Gastrocnemius medialis (tissue), 4 donors: ENCODE results near the gene DNAH3. TPM values are rescaled to one million over a fixed set of nuclear protein-coding genes. Genes with fewer than 3 reads are reported as not detected.

Experiments
- ATAC-seq, 2 donors: fragments of 150-250 bp; one replicate each; pipeline ENCODE4 v1.9.1; 2016
- DNase-seq, 2 donors: peaks; one replicate each; pipeline ENCODE4 v3.0.0-alpha.2; 2019
- H3K27ac ChIP-seq, 4 donors: fragments of 200-600 bp; sonication (generic); 1 replicate in 1 of 4; 2 replicates in 3 of 4; pipeline ENCODE4 v1.5.1; 2016 to 2018; ENCODE audit warnings: mild to moderate bottlenecking in 2 of 4, moderate library complexity in 1 of 4
- H3K27me3 ChIP-seq, 3 donors: fragments of 200-600 bp; sonication (generic) in 2 of 3; 1 replicate in 1 of 3; 2 replicates in 2 of 3; pipeline versions ENCODE4 v1.5.1 to v1.6.0; 2016 to 2019; ENCODE audit warnings: mild to moderate bottlenecking in 1 of 3, moderate library complexity in 1 of 3
- H3K36me3 ChIP-seq, 2 donors: fragments of 200-600 bp; sonication (generic) in 1 of 2; one replicate each; pipeline ENCODE4 v1.5.1; 2017 to 2018
- H3K4me1 ChIP-seq, 2 donors: fragments of 200-600 bp; sonication (generic) in 1 of 2; one replicate each; pipeline ENCODE4 v1.5.1; 2016 to 2017; ENCODE audit warnings: mild to moderate bottlenecking in 2 of 2
- H3K4me3 ChIP-seq, 4 donors: fragments of 200-600 bp; sonication (generic) in 3 of 4; 1 replicate in 1 of 4; 2 replicates in 3 of 4; pipeline ENCODE4 v1.5.1; 2016 to 2019; ENCODE audit warnings: mild to moderate bottlenecking in 2 of 4
- H3K9me3 ChIP-seq, 3 donors: fragments of 200-600 bp; sonication (generic) in 2 of 3; 1 replicate in 1 of 3; 2 replicates in 2 of 3; pipeline ENCODE4 v1.5.1; 2016 to 2019
- CTCF ChIP-seq, 5 experiments: fragments of 450-650 bp in 3 of 5; fragments of 200-600 bp in 2 of 5; sonication (generic) in 2 of 5; IDR thresholded peaks in 4 of 5; conservative IDR thresholded peaks in 1 of 5; 1 replicate in 4 of 5; 2 replicates in 1 of 5; pipeline ENCODE4 v1.5.1; 2016 to 2019; ENCODE audit warnings: antibody characterized with exemption in 5 of 5, mild to moderate bottlenecking in 3 of 5, moderate library complexity in 3 of 5
- POLR2A ChIP-seq, 2 donors: fragments of 450-650 bp; IDR thresholded peaks; one replicate each; pipeline ENCODE4 v1.6.1; 2017; ENCODE audit warnings: antibody characterized with exemption in 2 of 2, mild to moderate bottlenecking in 2 of 2, moderate library complexity in 2 of 2
- in situ Hi-C, 4 donors: fragments of 200-750 bp; cut with MboI; loops; one replicate each; pipeline versions ENCODE4 v1.15.0 to v1.8.0; 2017; ENCODE audit warnings: low sequenced_read_pairs in 4 of 4
- intact Hi-C: fragments of 100-400 bp; cut with DNase I; formaldehyde crosslinking; loops from one replicate; pipeline ENCODE4 v1.15.1; 2023; ENCODE audit warnings: low total_unique reads
- total RNA-seq, 4 donors: library from RNA; depleted of rRNA; stranded (reverse); fragments of >200 nt; gene quantifications; one replicate each; pipeline versions ENCODE4 v1.1.0 to v1.2.3, GENCODE V29; 2016

DNAH3 gene
- total RNA-seq, 4 donors from 2014 or later: 0.02 to 0.47 (median 0.21) TPM

- ATAC-seq: no peak
- peaks cover 0 to 2% (median 0%) of the 10 kb centered on the region in 3 donors for H3K27me3 ChIP-seq
Measured at GRCh38 chr16:21189311-21189710, 38.7 kb upstream of the DNAH3 start.

GRCh38 chr16:21186326-21186691, 35.7 kb upstream of the DNAH3 start:
- intact Hi-C loops (loop anchor here (5.0 kb wide), 1 partner anchor 1136 kb away; no protein-coding TSS in a partner anchor), in situ Hi-C loops (loop anchor here in 2 of 4 donors (5.0 to 25.0 kb wide), 3 partner anchors 101 to 1151 kb away; partner anchors contain the start of gene CRYM (in 1 of the 2))
- no peak overlapping the region for H3K4me3 ChIP-seq
- no peaks in the 10 kb centered on the region for H3K4me1 ChIP-seq
- no peak overlapping the region for H3K27ac ChIP-seq
- DNase-seq (no peak), ATAC-seq (no peak)
- peaks cover 0 to 2% (median 0%) of the 10 kb centered on the region in 3 donors for H3K27me3 ChIP-seq
- H3K9me3 ChIP-seq: no peaks in the 10 kb centered on the region
- peaks cover 0 to 12% of the 10 kb centered on the region in 2 donors for H3K36me3 ChIP-seq
- no peak for TF ChIP-seq POLR2A (IDR thresholded peaks at IDR 0.05)
- TF ChIP-seq CTCF (IDR thresholded peaks at IDR 0.05 in 4 of 5, conservative IDR thresholded peaks at IDR 0.05 in 1 of 5): no peak

More at GRCh38 chr16:21189311-21189710, 38.7 kb upstream of the DNAH3 start:
- in situ Hi-C loops (loop anchor here in 2 of 4 donors (5.0 to 25.0 kb wide), 3 partner anchors 98 to 1148 kb away; partner anchors contain the start of gene CRYM (in 1 of the 2)), intact Hi-C loops (loop anchor here (5.0 kb wide), 1 partner anchor 1133 kb away; no protein-coding TSS in a partner anchor)
- Histone ChIP-seq H3K9me3 (no peaks in the 10 kb centered on the region), H3K36me3 (no peaks in the 10 kb centered on the region), H3K4me1 (no peaks in the 10 kb centered on the region), H3K27ac (no peak overlapping the region), H3K4me3 (no peak overlapping the region)
- no peak for DNase-seq
- no peak for TF ChIP-seq POLR2A (IDR thresholded peaks at IDR 0.05)
- TF ChIP-seq CTCF (IDR thresholded peaks at IDR 0.05 in 4 of 5, conservative IDR thresholded peaks at IDR 0.05 in 1 of 5): no peak

- Histone ChIP-seq H3K4me3 (no peak overlapping the region), H3K36me3 (peaks cover 0 to 17% of the 10 kb centered on the region in 2 donors), H3K27ac (no peak overlapping the region), H3K9me3 (no peaks in the 10 kb centered on the region), H3K4me1 (no peaks in the 10 kb centered on the region), H3K27me3 (peaks cover 0 to 2% (median 0%) of the 10 kb centered on the region in 3 donors)
- in situ Hi-C loops: loop anchor here in 2 of 4 donors (5.0 to 25.0 kb wide), 3 partner anchors 102 to 1152 kb away; partner anchors contain the start of gene CRYM (in 1 of the 2)
- ATAC-seq (no peak), DNase-seq (no peak)
- intact Hi-C loops: loop anchor here (5.0 kb wide), 1 partner anchor 1137 kb away; no protein-coding TSS in a partner anchor
- no peak for TF ChIP-seq POLR2A (IDR thresholded peaks at IDR 0.05)
- no peak for TF ChIP-seq CTCF (IDR thresholded peaks at IDR 0.05 in 4 of 5, conservative IDR thresholded peaks at IDR 0.05 in 1 of 5)
Measured at GRCh38 chr16:21185659-21186325, 35.1 kb upstream of the DNAH3 start.

GRCh38 chr16:21184834-21185233, 34.2 kb upstream of the DNAH3 start:
- ATAC-seq (no peak), DNase-seq (no peak)
- no peak for TF ChIP-seq POLR2A (IDR thresholded peaks at IDR 0.05)
- no peak for TF ChIP-seq CTCF (IDR thresholded peaks at IDR 0.05 in 4 of 5, conservative IDR thresholded peaks at IDR 0.05 in 1 of 5)
- peaks cover 0 to 24% of the 10 kb centered on the region in 2 donors for H3K36me3 ChIP-seq
- intact Hi-C loops: loop anchor here (5.0 kb wide), 1 partner anchor 1137 kb away; no protein-coding TSS in a partner anchor
- H3K27ac ChIP-seq: no peak overlapping the region
- H3K4me1 ChIP-seq: no peaks in the 10 kb centered on the region
- in situ Hi-C loops: loop anchor here in 2 of 4 donors (5.0 to 25.0 kb wide), 3 partner anchors 102 to 1152 kb away; partner anchors contain the start of gene CRYM (in 1 of the 2)
- no peaks in the 10 kb centered on the region for H3K27me3 ChIP-seq
- no peaks in the 10 kb centered on the region for H3K9me3 ChIP-seq
- H3K4me3 ChIP-seq: no peak overlapping the region
